ENCODE results near the gene XG.
A peak's percentile ranks its signal among the peaks of the same experiment; 100 is the strongest.
"Not testable (repeated sequence)": the region's sequence is repeated elsewhere in the genome, so short reads cannot be mapped to it uniquely, and the experiment has no call there.

The XG gene

GRCh38 chrX:2780472-2781225 is 28.8 kb downstream of the XG start:
- H3K9me3 Mint-ChIP-seq; H3K27ac Mint-ChIP-seq; H3K27me3 Mint-ChIP-seq; H3K4me3 Mint-ChIP-seq; ATAC-seq (ENCODE audit: low read depth); H3K4me1 Mint-ChIP-seq; H3K36me3 Mint-ChIP-seq; DNase-seq (ENCODE audit: low spot score in 2 of 2): not testable (repeated sequence)

- DNase-seq (ENCODE audit: low spot score in 2 of 2) = no peak
These were observed 29.4 kb downstream of the XG start for GRCh38 chrX:2781226-2781571.

GRCh38 chrX:2781698-2782097 is 29.9 kb downstream of the XG start:
- DNase-seq (ENCODE audit: low spot score in 2 of 2) = no peak
- H3K36me3 Mint-ChIP-seq = no peaks in the 10 kb centered on the region
- no peak for ATAC-seq (ENCODE audit: low read depth)
- no peaks in the 10 kb centered on the region for H3K9me3 Mint-ChIP-seq
- H3K4me3 Mint-ChIP-seq = no peak overlapping the region
- H3K27ac Mint-ChIP-seq = no peak overlapping the region
- H3K27me3 Mint-ChIP-seq = peaks cover 9% of the 10 kb centered on the region
- H3K4me1 Mint-ChIP-seq = no peaks in the 10 kb centered on the region

More at GRCh38 chrX:2781226-2781571, 29.4 kb downstream of the XG start:
- H3K4me3 Mint-ChIP-seq = no peak overlapping the region
- ATAC-seq (ENCODE audit: low read depth) = no peak
- no peaks in the 10 kb centered on the region for H3K9me3 Mint-ChIP-seq
- peaks cover 7% of the 10 kb centered on the region for H3K27me3 Mint-ChIP-seq
- H3K27ac Mint-ChIP-seq = no peak overlapping the region
- no peaks in the 10 kb centered on the region for H3K36me3 Mint-ChIP-seq
- H3K4me1 Mint-ChIP-seq = no peaks in the 10 kb centered on the region

GRCh38 chrX:2782171-2782570 is 30.3 kb downstream of the XG start:
- H3K4me1 Mint-ChIP-seq = no peaks in the 10 kb centered on the region
- no peak for DNase-seq (ENCODE audit: low spot score in 2 of 2)
- no peaks in the 10 kb centered on the region for H3K9me3 Mint-ChIP-seq
- peaks cover 10% of the 10 kb centered on the region for H3K27me3 Mint-ChIP-seq
- no peak overlapping the region for H3K4me3 Mint-ChIP-seq
- ATAC-seq (ENCODE audit: low read depth) = no peak
- no peak overlapping the region for H3K27ac Mint-ChIP-seq
- H3K36me3 Mint-ChIP-seq = no peaks in the 10 kb centered on the region

GRCh38 chrX:2782778-2783177 is 30.9 kb downstream of the XG start:
- H3K4me1 Mint-ChIP-seq = no peaks in the 10 kb centered on the region
- H3K27ac Mint-ChIP-seq = no peak overlapping the region
- H3K4me3 Mint-ChIP-seq = no peak overlapping the region
- DNase-seq (ENCODE audit: low spot score in 2 of 2) (no peak), ATAC-seq (ENCODE audit: low read depth) (no peak)
- peaks cover 11% of the 10 kb centered on the region for H3K27me3 Mint-ChIP-seq
- no peaks in the 10 kb centered on the region for H3K9me3 Mint-ChIP-seq
- H3K36me3 Mint-ChIP-seq = no peaks in the 10 kb centered on the region

- Mint-ChIP-seq H3K27me3 (peaks cover 13% of the 10 kb centered on the region), H3K4me3 (no peak overlapping the region), H3K27ac (no peak overlapping the region), H3K4me1 (no peaks in the 10 kb centered on the region), H3K9me3 (no peaks in the 10 kb centered on the region), H3K36me3 (no peaks in the 10 kb centered on the region)
- DNase-seq (ENCODE audit: low spot score in 2 of 2) = no peak
- ATAC-seq (ENCODE audit: low read depth) = no peak
These were observed 32.2 kb downstream of the XG start for GRCh38 chrX:2784026-2784425.

- no peak for ATAC-seq (ENCODE audit: low read depth)
- H3K27me3 Mint-ChIP-seq = peaks cover 11% of the 10 kb centered on the region
- no peaks in the 10 kb centered on the region for H3K36me3 Mint-ChIP-seq
- no peak overlapping the region for H3K4me3 Mint-ChIP-seq
- no peaks in the 10 kb centered on the region for H3K9me3 Mint-ChIP-seq
- H3K27ac Mint-ChIP-seq = no peak overlapping the region
- H3K4me1 Mint-ChIP-seq = no peaks in the 10 kb centered on the region
- no peak for DNase-seq (ENCODE audit: low spot score in 2 of 2)
These were observed 33.7 kb downstream of the XG start for GRCh38 chrX:2785538-2785937.

GRCh38 chrX:2788980-2789379 is 37.1 kb downstream of the XG start:
- no peak overlapping the region for H3K4me3 Mint-ChIP-seq
- H3K27ac Mint-ChIP-seq = no peak overlapping the region
- H3K9me3 Mint-ChIP-seq = no peaks in the 10 kb centered on the region
- ATAC-seq (ENCODE audit: low read depth) = no peak
- no peak for DNase-seq (ENCODE audit: low spot score in 2 of 2)
- H3K27me3 Mint-ChIP-seq = peaks cover 18% of the 10 kb centered on the region
- no peaks in the 10 kb centered on the region for H3K36me3 Mint-ChIP-seq
- peaks cover 2% of the 10 kb centered on the region for H3K4me1 Mint-ChIP-seq

GRCh38 chrX:2789569-2789968 is 37.7 kb downstream of the XG start:
- no peaks in the 10 kb centered on the region for H3K9me3 Mint-ChIP-seq
- peaks cover 2% of the 10 kb centered on the region for H3K4me1 Mint-ChIP-seq
- H3K27ac Mint-ChIP-seq = no peak overlapping the region
- DNase-seq (ENCODE audit: low spot score in 2 of 2) = no peak
- peaks cover 17% of the 10 kb centered on the region for H3K27me3 Mint-ChIP-seq
- H3K36me3 Mint-ChIP-seq = no peaks in the 10 kb centered on the region
- ATAC-seq (ENCODE audit: low read depth) = no peak
- H3K4me3 Mint-ChIP-seq = no peak overlapping the region

- no peak overlapping the region for H3K27ac Mint-ChIP-seq
- no peak for DNase-seq (ENCODE audit: low spot score in 2 of 2)
- H3K4me1 Mint-ChIP-seq = peaks cover 2% of the 10 kb centered on the region
- no peaks in the 10 kb centered on the region for H3K9me3 Mint-ChIP-seq
- H3K36me3 Mint-ChIP-seq = no peaks in the 10 kb centered on the region
- no peak overlapping the region for H3K4me3 Mint-ChIP-seq
- H3K27me3 Mint-ChIP-seq = peaks cover 12% of the 10 kb centered on the region
- no peak for ATAC-seq (ENCODE audit: low read depth)
These were observed 41.9 kb downstream of the XG start for GRCh38 chrX:2793752-2794151.

GRCh38 chrX:2794336-2794735 is 42.5 kb downstream of the XG start:
- peaks cover 12% of the 10 kb centered on the region for H3K27me3 Mint-ChIP-seq
- H3K27ac Mint-ChIP-seq = no peak overlapping the region

GRCh38 chrX:2796808-2797207 is 45.0 kb downstream of the XG start:
- H3K27ac Mint-ChIP-seq; H3K36me3 Mint-ChIP-seq; H3K4me3 Mint-ChIP-seq; H3K9me3 Mint-ChIP-seq; DNase-seq (ENCODE audit: low spot score in 2 of 2); H3K4me1 Mint-ChIP-seq; ATAC-seq (ENCODE audit: low read depth): not testable (repeated sequence)
- peaks cover 12% of the 10 kb centered on the region for H3K27me3 Mint-ChIP-seq

More at GRCh38 chrX:2794336-2794735, 42.5 kb downstream of the XG start:
- Mint-ChIP-seq H3K36me3 (no peaks in the 10 kb centered on the region), H3K9me3 (no peaks in the 10 kb centered on the region), H3K4me3 (no peak overlapping the region), H3K4me1 (peaks cover 2% of the 10 kb centered on the region)
- ATAC-seq (ENCODE audit: low read depth) = no peak
- no peak for DNase-seq (ENCODE audit: low spot score in 2 of 2)

GRCh38 chrX:2799369-2799768 is 47.5 kb downstream of the XG start:
- H3K9me3 Mint-ChIP-seq = peaks cover 2% of the 10 kb centered on the region
- ATAC-seq (ENCODE audit: low read depth) (no peak), DNase-seq (ENCODE audit: low spot score in 2 of 2) (no peak)
- H3K4me1 Mint-ChIP-seq = no peaks in the 10 kb centered on the region
- H3K27ac Mint-ChIP-seq = no peak overlapping the region
- peaks cover 2% of the 10 kb centered on the region for H3K27me3 Mint-ChIP-seq
- H3K36me3 Mint-ChIP-seq = peaks cover 5% of the 10 kb centered on the region
- H3K4me3 Mint-ChIP-seq = no peak overlapping the region

GRCh38 chrX:2799980-2800379 is 48.1 kb downstream of the XG start:
- DNase-seq (ENCODE audit: low spot score in 2 of 2); H3K36me3 Mint-ChIP-seq; H3K4me3 Mint-ChIP-seq; H3K4me1 Mint-ChIP-seq; ATAC-seq (ENCODE audit: low read depth); H3K27ac Mint-ChIP-seq; H3K9me3 Mint-ChIP-seq; H3K27me3 Mint-ChIP-seq: not testable (repeated sequence)

GRCh38 chrX:2801223-2801622 is 49.4 kb downstream of the XG start:
- DNase-seq (ENCODE audit: low spot score in 2 of 2) (no peak), ATAC-seq (ENCODE audit: low read depth) (no peak)
- Mint-ChIP-seq H3K9me3 (peaks cover 2% of the 10 kb centered on the region), H3K27ac (peak overlapping the region; percentile 5), H3K4me1 (no peaks in the 10 kb centered on the region), H3K4me3 (no peak overlapping the region), H3K27me3 (peaks cover 2% of the 10 kb centered on the region), H3K36me3 (peaks cover 5% of the 10 kb centered on the region)

Measured in memory B cell (primary cell).